SIG-M5 (cell line): ENCODE data around the gene CCDC30.

Source experiments
- DNase-seq: peaks from one replicate; lab custom pipeline; 2025; lab: John Stamatoyannopoulos, UW

The CCDC30 gene

GRCh38 chr1:42692461-42692860 is 229.4 kb downstream of the CCDC30 start:
- DNase-seq = no peak

- no peak for DNase-seq
Observed at GRCh38 chr1:42692911-42693310, 229.8 kb downstream of the CCDC30 start.

GRCh38 chr1:42698081-42698813 is 235.2 kb downstream of the CCDC30 start:
- no peak for DNase-seq

- DNase-seq = no peak
Observed at GRCh38 chr1:42700006-42700405, 236.9 kb downstream of the CCDC30 start.

- no peak for DNase-seq
Observed at GRCh38 chr1:42703888-42704464, 240.9 kb downstream of the CCDC30 start.
